GM23338 (cell line): Measurements from ENCODE around the gene DRC7. TPM values are rescaled to one million over a fixed set of nuclear protein-coding genes. Genes with fewer than 3 reads are reported as not detected.

Experiments used
- ATAC-seq: fragments of 200-7000 bp; cut with Tn5 transposase; 3 replicates; pipeline ENCODE4 v1.9.1; 2020
- DNase-seq: peaks from one replicate; pipeline ENCODE4 v3.0.0-alpha.2; 2015; ENCODE audit warnings: low spot score
- H2AFZ ChIP-seq: fragments of 200-600 bp; sonication (generic); 2 replicates; pipeline ENCODE4 v1.8.0; 2016; ENCODE audit warnings: antibody characterized with exemption, mild to moderate bottlenecking, moderate library complexity
- H3F3A ChIP-seq: fragments of 200-600 bp; sonication (generic); replicated peaks from 2 replicates; pipeline ENCODE4 v1.8.0; 2017; ENCODE audit warnings: antibody characterized with exemption, mixed run types, low read depth
- H3K27ac ChIP-seq: fragments of 200-600 bp; sonication (generic); 2 replicates; pipeline ENCODE4 v1.6.1; 2016; ENCODE audit warnings: low read depth
- H3K27me3 ChIP-seq: fragments of 200-600 bp; sonication (generic); 2 replicates; pipeline ENCODE4 v1.8.0; 2016; ENCODE audit warnings: mild to moderate bottlenecking, mixed run types, moderate library complexity; ENCODE audit not compliant: insufficient read depth
- H3K36me3 ChIP-seq: fragments of 200-600 bp; sonication (generic); 2 replicates; pipeline ENCODE4 v1.8.0; 2016; ENCODE audit warnings: mild to moderate bottlenecking; ENCODE audit not compliant: insufficient read depth
- H3K4me1 ChIP-seq: fragments of 200-600 bp; sonication (generic); 2 replicates; pipeline ENCODE4 v1.8.0; 2016; ENCODE audit warnings: mild to moderate bottlenecking, moderate library complexity; ENCODE audit not compliant: insufficient read depth
- H3K4me2 ChIP-seq: fragments of 200-600 bp; sonication (generic); 2 replicates; pipeline ENCODE4 v1.7.1; 2017; ENCODE audit warnings: mixed run types
- H3K4me3 ChIP-seq: fragments of 200-600 bp; sonication (generic); 2 replicates; pipeline ENCODE4 v1.6.1; 2016; ENCODE audit warnings: mixed run types
- H3K79me2 ChIP-seq: fragments of 200-600 bp; sonication (generic); replicated peaks from 2 replicates; pipeline ENCODE4 v1.8.0; 2017; ENCODE audit warnings: mild to moderate bottlenecking; ENCODE audit not compliant: insufficient read depth
- H3K9me2 ChIP-seq: fragments of 200-600 bp; sonication (generic); 2 replicates; pipeline ENCODE4 v1.8.0; 2017; ENCODE audit not compliant: insufficient read depth
- H4K20me1 ChIP-seq: fragments of 200-600 bp; sonication (generic); replicated peaks from 2 replicates; pipeline ENCODE4 v1.8.0; 2017; ENCODE audit warnings: mild to moderate bottlenecking; ENCODE audit not compliant: insufficient read depth
- H3K27ac Mint-ChIP-seq: 2 replicates; pipeline ENCODE4 v1.8.0; 2020; ENCODE audit warnings: inconsistent platforms, mild to moderate bottlenecking, moderate library complexity, mixed read lengths
- H3K27me3 Mint-ChIP-seq: 3 replicates; pipeline ENCODE4 v1.8.0; 2022; ENCODE audit warnings: low read depth, mild to moderate bottlenecking, moderate library complexity, mixed read lengths, inconsistent platforms; ENCODE audit not compliant: insufficient read depth, poor library complexity
- H3K36me3 Mint-ChIP-seq: 3 replicates; pipeline ENCODE4 v1.8.0; 2021; ENCODE audit warnings: low read depth, mild to moderate bottlenecking, inconsistent platforms, moderate library complexity, mixed read lengths
- H3K4me1 Mint-ChIP-seq: 3 replicates; pipeline ENCODE4 v1.8.0; 2020; ENCODE audit warnings: mild to moderate bottlenecking, inconsistent platforms, mixed read lengths
- H3K4me3 Mint-ChIP-seq: 3 replicates; pipeline ENCODE4 v1.8.0; 2021; ENCODE audit warnings: moderate library complexity, mild to moderate bottlenecking, inconsistent platforms, mixed read lengths
- H3K9me3 Mint-ChIP-seq: 3 replicates; pipeline ENCODE4 v1.8.0; 2020; ENCODE audit warnings: moderate library complexity, mild to moderate bottlenecking, inconsistent platforms, mixed read lengths
- CTCF ChIP-seq, 2 experiments: fragments of 200-600 bp in 1 of 2; sonication (generic) in 1 of 2; conservative IDR thresholded peaks; 2 replicates each; pipeline versions ENCODE4 v1.5.1 to v1.6.1; 2016 to 2017; ENCODE audit warnings: antibody characterized with exemption in 2 of 2, low read depth in 2 of 2, mild to moderate bottlenecking in 2 of 2, moderate library complexity in 1 of 2
- ETS1 ChIP-seq: IDR thresholded peaks from 2 replicates; pipeline ENCODE4 v1.6.1; 2016; ENCODE audit warnings: antibody characterized with exemption
- EZH2 ChIP-seq: fragments of 200-600 bp; sonication (generic); IDR thresholded peaks from one replicate; pipeline ENCODE4 v1.8.0; 2017; ENCODE audit warnings: antibody characterized with exemption, mild to moderate bottlenecking, low read depth; ENCODE audit not compliant: unreplicated experiment
- NANOG ChIP-seq: IDR thresholded peaks from 2 replicates; pipeline ENCODE4 v1.6.1; 2016; ENCODE audit warnings: antibody characterized with exemption, borderline replicate concordance
- ZNF462 ChIP-seq: fragments of 250-450 bp; sonication (Bioruptor Pico); IDR thresholded peaks from 2 replicates; pipeline ENCODE4 v1.5.0; 2020; ENCODE audit warnings: mild to moderate bottlenecking, moderate library complexity
- polyA plus RNA-seq: library from polyadenylated mRNA; unstranded; fragments of >200 nt; fragmentation: Nextera tagmentation; extraction: Ambion mirVana; gene quantifications from 2 replicates; pipeline ENCODE4 v1.2.1, GENCODE V29; 2016
- total RNA-seq: library from RNA; depleted of rRNA; stranded (reverse); fragments of >200 nt; shearing (Covaris generic); gene quantifications from 2 replicates; pipeline ENCODE4 v1.2.3, GENCODE V29; 2014

Gene DRC7
- total and polyA plus RNA-seq, 2 experiments from 2014 or later, result not detected

- Mint-ChIP-seq H3K4me3 (no peak overlapping the region), H3K27ac (no peak overlapping the region), H3K9me3 (no peaks in the 10 kb centered on the region), H3K27me3 (peaks cover 13% of the 10 kb centered on the region), H3K4me1 (peaks cover 19% of the 10 kb centered on the region), H3K36me3 (no peaks in the 10 kb centered on the region; the same call in 2 of the 3 replicates)
- H3K4me2 ChIP-seq, result no peak overlapping the region
- H3K36me3 ChIP-seq, result no peaks in the 10 kb centered on the region
- H3K9me2 ChIP-seq, result no peaks in the 10 kb centered on the region
- no peaks in the 10 kb centered on the region for H3K27me3 ChIP-seq
- no peaks in the 10 kb centered on the region; the same call in 1 of the 2 replicates for H4K20me1 ChIP-seq
- H3K79me2 ChIP-seq, result no peaks in the 10 kb centered on the region
- H3K4me3 ChIP-seq, result no peak overlapping the region
- no peak for ATAC-seq
- no peak overlapping the region for H2AFZ ChIP-seq
- DNase-seq, result no peak
- H3K4me1 ChIP-seq, result peaks cover 8% of the 10 kb centered on the region
- H3F3A ChIP-seq, result no peaks in the 10 kb centered on the region
- TF ChIP-seq ZNF462 (CRISPR knock-in tag) (no peak), NANOG (no peak), CTCF (conservative IDR thresholded peaks at IDR 0.05; ENCODE audit: low read depth in 2 of 2) (no peak), EZH2 (no peak), ETS1 (no peak)
- H3K27ac ChIP-seq, result no peak overlapping the region
Measured at GRCh38 chr16:57770361-57770760, 75.8 kb downstream of the DRC7 start.
